Endodermal cell (in vitro differentiated cells): ENCODE measurements around the gene TAS2R13. TPM values are rescaled to one million over a fixed set of nuclear protein-coding genes. Genes with fewer than 3 reads are reported as not detected.

Source experiments
- DNase-seq: peaks from one replicate; pipeline ENCODE4 v3.0.0-alpha.2; 2017
- H3K27ac ChIP-seq: 2 replicates; pipeline ENCODE4 v1.5.1; 2013; ENCODE audit warnings: mild to moderate bottlenecking, low read depth, low read length, moderate library complexity
- H3K27me3 ChIP-seq: 2 replicates; pipeline ENCODE4 v1.6.1; 2013; ENCODE audit warnings: mild to moderate bottlenecking, low read length, moderate library complexity; ENCODE audit not compliant: insufficient read depth, control insufficient read depth, poor library complexity, severe bottlenecking
- H3K36me3 ChIP-seq: 2 replicates; pipeline ENCODE4 v1.7.0; 2013; ENCODE audit warnings: mild to moderate bottlenecking, low read length, moderate library complexity; ENCODE audit not compliant: control insufficient read depth, insufficient read depth
- H3K4me1 ChIP-seq: one replicate; pipeline ENCODE4 v1.7.0; 2013; ENCODE audit warnings: low read length; ENCODE audit not compliant: control insufficient read depth, insufficient read depth
- H3K4me3 ChIP-seq: 2 replicates; pipeline ENCODE4 v1.5.1; 2013; ENCODE audit warnings: mild to moderate bottlenecking, low read length, moderate library complexity
- H3K9ac ChIP-seq: 2 replicates; pipeline ENCODE4 v1.6.1; 2013; ENCODE audit warnings: mild to moderate bottlenecking, low read length, moderate library complexity; ENCODE audit not compliant: poor library complexity, severe bottlenecking; ENCODE audit errors: extremely low read depth
- H3K9me3 ChIP-seq: 2 replicates; pipeline ENCODE4 v1.6.1; 2013; ENCODE audit warnings: mild to moderate bottlenecking, low read length, moderate library complexity; ENCODE audit not compliant: control insufficient read depth
- H3K27ac Mint-ChIP-seq: 2 replicates; pipeline ENCODE4 v1.8.0; 2020; ENCODE audit warnings: mixed read lengths
- H3K27me3 Mint-ChIP-seq: 2 replicates; pipeline ENCODE4 v1.8.0; 2021; ENCODE audit warnings: mild to moderate bottlenecking, mixed read lengths; ENCODE audit not compliant: insufficient read depth
- H3K36me3 Mint-ChIP-seq: 2 replicates; pipeline ENCODE4 v1.8.0; 2020; ENCODE audit warnings: low read depth, mixed read lengths
- H3K4me1 Mint-ChIP-seq: 2 replicates; pipeline ENCODE4 v1.8.0; 2020; ENCODE audit warnings: mixed read lengths
- H3K4me3 Mint-ChIP-seq: 2 replicates; pipeline ENCODE4 v1.8.0; 2020; ENCODE audit warnings: mild to moderate bottlenecking, moderate library complexity, mixed read lengths
- H3K9me3 Mint-ChIP-seq: 2 replicates; pipeline ENCODE4 v1.8.0; 2020; ENCODE audit warnings: mild to moderate bottlenecking, mixed read lengths
- CTCF ChIP-seq: fragments of 200-600 bp; sonication (generic); conservative IDR thresholded peaks from 2 replicates; pipeline ENCODE4 v1.5.0; 2021; ENCODE audit warnings: antibody characterized with exemption, mild to moderate bottlenecking
- WGBS, 2 experiments: methylation state at CpG; one replicate each; pipeline versions ENCODE4 v1.1.5 to v1.1.7; 2013; ENCODE audit warnings: missing lambda C conversion rate in 2 of 2, mixed read lengths in 1 of 2; ENCODE audit not compliant: insufficient coverage in 1 of 2, insufficient read length in 1 of 2; 5-methylcytosine and 5-hydroxymethylcytosine counted together
- total RNA-seq, 2 donors: library from RNA; stranded (reverse); fragmentation: NEBNext Ultra II Directional in 1 of 2; extraction: Animal tissue kit (Norgen Biotek cat#: 25700) in 1 of 2; gene quantifications; 2 replicates in 1 of 2; 3 replicates in 1 of 2; pipeline ENCODE4 v1.2.1, GENCODE V29; 2021

The TAS2R13 gene
- total RNA-seq, 2 donors from 2014 or later: 1.2 to 5.1 TPM

GRCh38 chr12:10952645-10953044 lies 43.3 kb upstream of the TAS2R13 start:
- Histone ChIP-seq H3K4me1 (no peaks in the 10 kb centered on the region), H3K9ac (no peak overlapping the region), H3K27me3 (no peaks in the 10 kb centered on the region), H3K4me3 (no peak overlapping the region), H3K36me3 (no peaks in the 10 kb centered on the region), H3K9me3 (peaks cover 10% of the 10 kb centered on the region), H3K27ac (no peak overlapping the region)
- Mint-ChIP-seq H3K4me3 (no peak overlapping the region), H3K36me3 (peaks cover 52% of the 10 kb centered on the region), H3K27ac (no peak overlapping the region), H3K4me1 (peaks cover 5% of the 10 kb centered on the region), H3K9me3 (peaks cover 49% of the 10 kb centered on the region), H3K27me3 (no peaks in the 10 kb centered on the region)
- DNase-seq: no peak
- WGBS, 2 experiments: 96 to 100% methylated on average over 2 to 4 of the region's 4 CpGs
- no peak for TF ChIP-seq CTCF

GRCh38 chr12:10943167-10943566 lies 33.8 kb upstream of the TAS2R13 start:
- no peak for TF ChIP-seq CTCF
- peaks cover 21% of the 10 kb centered on the region for H3K4me1 Mint-ChIP-seq
- H3K36me3 ChIP-seq: no peaks in the 10 kb centered on the region
- no peak overlapping the region for H3K9ac ChIP-seq
- H3K27me3 Mint-ChIP-seq: no peaks in the 10 kb centered on the region
- peaks cover 51% of the 10 kb centered on the region for H3K9me3 Mint-ChIP-seq
- H3K36me3 Mint-ChIP-seq: peaks cover 44% of the 10 kb centered on the region
- DNase-seq: no peak
- no peak overlapping the region for H3K4me3 Mint-ChIP-seq
- peaks cover 3% of the 10 kb centered on the region for H3K4me1 ChIP-seq
- WGBS, 2 experiments: 93 to 94% methylated on average over 2 of the region's 2 CpGs
- no peak overlapping the region for H3K4me3 ChIP-seq
- no peaks in the 10 kb centered on the region for H3K27me3 ChIP-seq
- peak overlapping the region; percentile 87 for H3K27ac Mint-ChIP-seq
- peaks cover 46% of the 10 kb centered on the region for H3K9me3 ChIP-seq
- H3K27ac ChIP-seq: no peak overlapping the region

GRCh38 chr12:10941916-10942607 lies 32.7 kb upstream of the TAS2R13 start:
- Mint-ChIP-seq H3K9me3 (peaks cover 40% of the 10 kb centered on the region), H3K36me3 (peaks cover 33% of the 10 kb centered on the region), H3K4me3 (no peak overlapping the region), H3K27ac (peak overlapping the region; percentile 87), H3K27me3 (no peaks in the 10 kb centered on the region), H3K4me1 (peaks cover 21% of the 10 kb centered on the region)
- Histone ChIP-seq H3K9ac (no peak overlapping the region), H3K9me3 (peaks cover 37% of the 10 kb centered on the region), H3K27me3 (no peaks in the 10 kb centered on the region), H3K36me3 (no peaks in the 10 kb centered on the region), H3K4me3 (no peak overlapping the region), H3K4me1 (peaks cover 3% of the 10 kb centered on the region), H3K27ac (no peak overlapping the region)
- 64 to 87% methylated on average over 2 to 4 of the region's 4 CpGs for WGBS, 2 experiments
- no peak for TF ChIP-seq CTCF
- DNase-seq: peak; percentile 91
